ENCODE data around the gene CERK. TPM values are rescaled to one million over a fixed set of nuclear protein-coding genes. Genes with fewer than 3 reads are reported as not detected.

CERK gene
- total RNA-seq, 1 experiment from 2014 or later, result 30.9 TPM

DNA sequence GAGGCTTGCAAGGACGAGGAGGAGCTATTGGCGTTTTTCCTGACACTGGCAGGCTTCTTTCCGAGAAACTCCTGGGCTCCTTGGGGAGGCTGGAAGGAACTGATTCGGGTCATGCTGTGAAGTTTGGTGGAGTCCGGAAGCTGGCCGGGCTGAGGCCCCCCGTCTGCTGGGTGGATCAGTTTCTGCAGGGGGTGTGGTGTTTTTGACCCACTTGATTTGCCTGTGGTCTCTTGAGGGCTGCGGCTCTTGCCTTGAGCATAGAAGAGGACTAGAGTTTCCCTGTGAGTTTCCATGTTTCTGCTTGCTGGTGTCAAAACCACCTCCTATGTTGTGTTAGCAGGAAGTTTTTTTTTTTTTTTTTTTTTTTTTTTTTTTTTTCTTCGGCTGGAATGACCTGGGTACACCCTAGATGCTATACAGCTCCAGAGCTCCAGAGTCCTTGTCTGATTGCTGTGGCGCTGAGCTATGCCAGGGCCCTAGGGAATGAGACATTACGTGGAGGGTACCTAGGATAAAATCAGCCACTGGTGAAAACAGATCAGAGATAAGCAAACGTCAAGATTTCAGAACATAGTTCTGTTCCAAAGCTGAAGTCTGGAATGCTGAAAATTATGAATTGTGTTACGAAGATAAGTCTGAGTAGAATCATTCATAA is 25.1 kb upstream of the CERK start:
- TF ChIP-seq SIN3A (IDR thresholded peaks at IDR 0.05; ENCODE audit: borderline replicate concordance, insufficient read depth, low read depth, low read length) (no peak), TCF7L2 (IDR thresholded peaks at IDR 0.05; ENCODE audit: low read depth, low read length) (no peak), POLR2AphosphoS5 (IDR thresholded peaks at IDR 0.05; ENCODE audit: low read depth, low read length) (no peak)
- TF ChIP-seq, protein P1, sequence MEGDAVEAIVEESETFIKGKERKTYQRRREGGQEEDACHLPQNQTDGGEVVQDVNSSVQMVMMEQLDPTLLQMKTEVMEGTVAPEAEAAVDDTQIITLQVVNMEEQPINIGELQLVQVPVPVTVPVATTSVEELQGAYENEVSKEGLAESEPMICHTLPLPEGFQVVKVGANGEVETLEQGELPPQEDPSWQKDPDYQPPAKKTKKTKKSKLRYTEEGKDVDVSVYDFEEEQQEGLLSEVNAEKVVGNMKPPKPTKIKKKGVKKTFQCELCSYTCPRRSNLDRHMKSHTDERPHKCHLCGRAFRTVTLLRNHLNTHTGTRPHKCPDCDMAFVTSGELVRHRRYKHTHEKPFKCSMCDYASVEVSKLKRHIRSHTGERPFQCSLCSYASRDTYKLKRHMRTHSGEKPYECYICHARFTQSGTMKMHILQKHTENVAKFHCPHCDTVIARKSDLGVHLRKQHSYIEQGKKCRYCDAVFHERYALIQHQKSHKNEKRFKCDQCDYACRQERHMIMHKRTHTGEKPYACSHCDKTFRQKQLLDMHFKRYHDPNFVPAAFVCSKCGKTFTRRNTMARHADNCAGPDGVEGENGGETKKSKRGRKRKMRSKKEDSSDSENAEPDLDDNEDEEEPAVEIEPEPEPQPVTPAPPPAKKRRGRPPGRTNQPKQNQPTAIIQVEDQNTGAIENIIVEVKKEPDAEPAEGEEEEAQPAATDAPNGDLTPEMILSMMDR (IDR thresholded peaks at IDR 0.05), result no peak
- TF ChIP-seq, protein P2, sequence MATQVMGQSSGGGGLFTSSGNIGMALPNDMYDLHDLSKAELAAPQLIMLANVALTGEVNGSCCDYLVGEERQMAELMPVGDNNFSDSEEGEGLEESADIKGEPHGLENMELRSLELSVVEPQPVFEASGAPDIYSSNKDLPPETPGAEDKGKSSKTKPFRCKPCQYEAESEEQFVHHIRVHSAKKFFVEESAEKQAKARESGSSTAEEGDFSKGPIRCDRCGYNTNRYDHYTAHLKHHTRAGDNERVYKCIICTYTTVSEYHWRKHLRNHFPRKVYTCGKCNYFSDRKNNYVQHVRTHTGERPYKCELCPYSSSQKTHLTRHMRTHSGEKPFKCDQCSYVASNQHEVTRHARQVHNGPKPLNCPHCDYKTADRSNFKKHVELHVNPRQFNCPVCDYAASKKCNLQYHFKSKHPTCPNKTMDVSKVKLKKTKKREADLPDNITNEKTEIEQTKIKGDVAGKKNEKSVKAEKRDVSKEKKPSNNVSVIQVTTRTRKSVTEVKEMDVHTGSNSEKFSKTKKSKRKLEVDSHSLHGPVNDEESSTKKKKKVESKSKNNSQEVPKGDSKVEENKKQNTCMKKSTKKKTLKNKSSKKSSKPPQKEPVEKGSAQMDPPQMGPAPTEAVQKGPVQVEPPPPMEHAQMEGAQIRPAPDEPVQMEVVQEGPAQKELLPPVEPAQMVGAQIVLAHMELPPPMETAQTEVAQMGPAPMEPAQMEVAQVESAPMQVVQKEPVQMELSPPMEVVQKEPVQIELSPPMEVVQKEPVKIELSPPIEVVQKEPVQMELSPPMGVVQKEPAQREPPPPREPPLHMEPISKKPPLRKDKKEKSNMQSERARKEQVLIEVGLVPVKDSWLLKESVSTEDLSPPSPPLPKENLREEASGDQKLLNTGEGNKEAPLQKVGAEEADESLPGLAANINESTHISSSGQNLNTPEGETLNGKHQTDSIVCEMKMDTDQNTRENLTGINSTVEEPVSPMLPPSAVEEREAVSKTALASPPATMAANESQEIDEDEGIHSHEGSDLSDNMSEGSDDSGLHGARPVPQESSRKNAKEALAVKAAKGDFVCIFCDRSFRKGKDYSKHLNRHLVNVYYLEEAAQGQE (IDR thresholded peaks at IDR 0.05; ENCODE audit: insufficient read depth in 1 of 2, low read depth in 2 of 2, low read length in 1 of 2), result no peak
- intact Hi-C loops (cut with micrococcal nuclease; ENCODE audit: unreplicated experiment) (no loop called here), in situ Hi-C loops (cut with HindIII; ENCODE audit: low pct_unique_long_range_greater_than_20kb, low sequenced_read_pairs) (no loop called here)
- Histone ChIP-seq H3K4me1 (ENCODE audit: control insufficient read depth, insufficient read depth, low read length) (peaks cover 25% of the 10 kb centered on the region), H3K27me3 (ENCODE audit: control insufficient read depth, insufficient read depth, low read length) (no peaks in the 10 kb centered on the region), H3K27ac (ENCODE audit: low read length) (peak overlapping the region; percentile 94), H3K9me3 (ENCODE audit: control insufficient read depth, insufficient read depth, low read depth, low read length) (no peaks in the 10 kb centered on the region), H3K4me3 (ENCODE audit: low read depth in 2 of 2, low read length in 2 of 2) (peak overlapping the region; percentile 69 to 96), H3K36me3 (ENCODE audit: control insufficient read depth, insufficient read depth, low read length) (peaks cover 2% of the 10 kb centered on the region; the same call in 1 of the 2 replicates)
- TSS peak; percentile 83 for BruUV-seq (replicated peaks)
- CTCF ChIA-PET, result interaction anchor here (1.4 kb wide), 1 partner anchor 38 kb away, joined by 3 read pairs; no protein-coding TSS in a partner anchor
- ATAC-seq (no peak), DNase-seq (ENCODE audit: low read depth, low spot score) (no peak)
- POLR2A ChIA-PET, result no interaction called here

DNA sequence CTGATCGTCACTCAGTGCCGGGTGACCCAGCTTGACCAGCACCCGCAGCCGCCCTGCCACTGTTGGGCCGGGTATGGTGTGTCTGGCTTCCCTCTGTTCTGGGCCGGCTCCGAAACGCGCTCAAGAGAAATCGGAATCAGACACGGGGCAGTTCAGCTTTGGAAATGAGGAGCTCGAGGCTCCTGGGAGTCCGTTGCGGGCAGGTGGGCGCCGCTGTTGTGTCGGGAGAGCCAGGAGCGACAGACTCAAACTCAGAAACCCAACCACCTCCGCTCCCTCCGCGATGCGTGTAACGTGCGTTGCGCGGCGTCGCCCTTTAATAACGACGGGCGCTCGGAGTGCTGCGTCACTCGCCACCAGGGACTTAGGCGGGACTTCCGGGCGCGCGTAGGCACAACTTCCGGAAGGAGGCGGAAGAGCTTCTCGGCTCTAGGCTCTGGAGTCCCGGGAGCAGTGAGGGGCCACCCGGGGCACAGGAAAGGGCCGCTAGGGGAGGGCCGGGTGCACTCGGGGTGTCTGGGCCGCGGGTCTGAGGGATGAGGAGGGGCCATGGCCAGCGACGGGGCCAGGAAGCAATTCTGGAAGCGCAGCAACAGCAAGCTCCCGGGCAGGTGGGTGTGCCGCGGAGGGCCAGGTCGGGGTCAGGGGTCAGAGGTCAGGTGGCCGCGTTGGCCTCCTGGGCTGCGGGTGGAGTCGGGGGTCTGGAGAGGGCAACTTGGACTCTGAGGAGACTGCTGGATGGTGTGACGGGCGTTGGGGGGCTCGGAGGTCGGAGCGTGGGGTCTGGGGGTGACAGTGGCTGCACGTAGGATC is 24.4 kb upstream of the CERK start, which contains the start of gene TBC1D22A:
TBC1D22A (plus strand) TSS at position 413 of the 813 bp plus-strand sequence; CDS start at position 550, 137 bp downstream.
- peak within 1 kb of the TSS; percentile 94 for H3K27ac ChIP-seq (ENCODE audit: low read length)
- H3K36me3 ChIP-seq (ENCODE audit: control insufficient read depth, insufficient read depth, low read length), result peaks cover 2% of the 10 kb centered on the region; the same call in 1 of the 2 replicates
- H3K4me3 ChIP-seq (ENCODE audit: low read depth in 2 of 2, low read length in 2 of 2), result peak within 1 kb of the TSS; percentile 69 to 96
- POLR2A ChIA-PET, result no interaction called here
- BruUV-seq (replicated peaks), result no TSS peak
- intact Hi-C loops (cut with micrococcal nuclease; ENCODE audit: unreplicated experiment), result no loop called here
- DNase-seq (ENCODE audit: low read depth, low spot score) (peak; percentile 61), ATAC-seq (peak; percentile 96)
- TF ChIP-seq, protein P1 (IDR thresholded peaks at IDR 0.05), result no peak
- TF ChIP-seq POLR2AphosphoS5 (IDR thresholded peaks at IDR 0.05; ENCODE audit: low read depth, low read length), result peak; percentile 98
- no peaks in the 10 kb centered on the region for H3K9me3 ChIP-seq (ENCODE audit: control insufficient read depth, insufficient read depth, low read depth, low read length)
- in situ Hi-C loops (cut with HindIII; ENCODE audit: low pct_unique_long_range_greater_than_20kb, low sequenced_read_pairs), result no loop called here
- H3K27me3 ChIP-seq (ENCODE audit: control insufficient read depth, insufficient read depth, low read length), result no peaks in the 10 kb centered on the region
- H3K4me1 ChIP-seq (ENCODE audit: control insufficient read depth, insufficient read depth, low read length), result peaks cover 26% of the 10 kb centered on the region
- CTCF ChIA-PET, result interaction anchor here (0.6 to 1.4 kb wide), 2 partner anchors 39 to 49 kb away, joined by 3 read pairs; no protein-coding TSS in a partner anchor
